ENCODE results near the gene ESF1.

- TF ChIP-seq EP300 (IDR thresholded peaks at IDR 0.05) (no peak), CTCF (IDR thresholded peaks at IDR 0.05) (no peak), POLR2A (IDR thresholded peaks at IDR 0.05) (no peak)
These were observed 18.8 kb downstream of the ESF1 start for GRCh38 chr20:13765868-13766416.

Measured in stomach (tissue), 4 donors.